Measurements from ENCODE around the gene PLCD3.
"Not testable (repeated sequence)": the region's sequence is repeated elsewhere in the genome, so short reads cannot be mapped to it uniquely, and the experiment has no call there.

PLCD3 gene

DNA sequence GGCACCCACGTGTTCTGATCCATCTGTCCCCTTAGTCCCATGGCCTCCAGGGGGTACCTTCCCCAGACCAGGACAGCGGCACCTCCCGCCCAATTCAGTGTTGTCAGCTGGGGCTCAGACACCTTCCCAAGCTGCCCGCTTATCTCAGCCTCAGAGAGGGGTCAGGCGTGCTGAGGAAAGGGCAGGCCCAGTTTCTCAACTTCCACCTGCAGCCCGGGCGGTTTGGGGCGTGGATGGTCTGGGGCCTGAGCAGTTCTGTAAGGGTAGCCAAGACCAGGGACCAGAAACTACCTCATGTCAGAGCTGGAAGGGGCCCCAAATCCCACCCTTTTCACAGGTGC, 5.1 kb downstream of the PLCD3 start:
- peaks cover 6% of the 10 kb centered on the region; the same call in 1 of the 2 replicates for H3K4me1 ChIP-seq (ENCODE audit: low read length)
- H3K9ac ChIP-seq (ENCODE audit: low read length) = no peak overlapping the region
- H3K27ac ChIP-seq (ENCODE audit: low read length) = no peak overlapping the region

DNA sequence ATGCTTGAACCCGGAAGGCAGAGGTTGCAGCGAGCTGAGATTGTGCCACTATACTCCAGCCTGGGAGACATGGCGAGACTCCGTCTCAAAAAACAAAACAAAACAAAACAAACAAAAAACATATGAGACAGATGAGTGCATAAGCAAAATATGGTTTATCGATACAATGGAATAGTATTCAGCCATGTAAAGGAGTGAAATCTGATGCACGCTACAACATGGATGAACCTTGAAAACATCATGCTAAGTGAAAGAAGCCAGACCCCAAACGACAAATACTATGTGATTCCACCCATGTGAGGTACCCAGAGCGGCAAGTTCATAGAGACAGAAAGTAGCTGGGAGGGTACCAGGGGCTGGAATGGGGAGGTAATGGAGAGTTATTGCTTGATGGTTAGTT, 6.8 kb downstream of the PLCD3 start:
- H2AFZ ChIP-seq (ENCODE audit: low read length) = no peak overlapping the region
- H3K27me3 ChIP-seq (replicated peaks; ENCODE audit: insufficient read depth, low read length) = 0 out of 2 replicates have a peak, but pooled peaks cover 6% of the 10 kb centered on the region
- H3K9me2 ChIP-seq (replicated peaks; ENCODE audit: insufficient read depth, low read length) = no peaks in the 10 kb centered on the region
- H4K20me1 ChIP-seq (ENCODE audit: insufficient read depth, low read length) = no peaks in the 10 kb centered on the region
- no peaks in the 10 kb centered on the region for H3F3A ChIP-seq (ENCODE audit: insufficient read depth, low read length)
- H3K9ac ChIP-seq (ENCODE audit: low read length) = no peak overlapping the region
- H3K79me2 ChIP-seq (ENCODE audit: low read length) = no peaks in the 10 kb centered on the region
- H3K27ac ChIP-seq (ENCODE audit: low read length) = no peak overlapping the region
- H3K9me3 ChIP-seq (replicated peaks; ENCODE audit: insufficient read depth, low read length) = no peaks in the 10 kb centered on the region
- no peaks in the 10 kb centered on the region for H3K4me1 ChIP-seq (ENCODE audit: low read length)
- TF ChIP-seq EZH2phosphoT487 (IDR thresholded peaks at IDR 0.05; ENCODE audit: low read length) = no peak
- TF ChIP-seq, protein P1, sequence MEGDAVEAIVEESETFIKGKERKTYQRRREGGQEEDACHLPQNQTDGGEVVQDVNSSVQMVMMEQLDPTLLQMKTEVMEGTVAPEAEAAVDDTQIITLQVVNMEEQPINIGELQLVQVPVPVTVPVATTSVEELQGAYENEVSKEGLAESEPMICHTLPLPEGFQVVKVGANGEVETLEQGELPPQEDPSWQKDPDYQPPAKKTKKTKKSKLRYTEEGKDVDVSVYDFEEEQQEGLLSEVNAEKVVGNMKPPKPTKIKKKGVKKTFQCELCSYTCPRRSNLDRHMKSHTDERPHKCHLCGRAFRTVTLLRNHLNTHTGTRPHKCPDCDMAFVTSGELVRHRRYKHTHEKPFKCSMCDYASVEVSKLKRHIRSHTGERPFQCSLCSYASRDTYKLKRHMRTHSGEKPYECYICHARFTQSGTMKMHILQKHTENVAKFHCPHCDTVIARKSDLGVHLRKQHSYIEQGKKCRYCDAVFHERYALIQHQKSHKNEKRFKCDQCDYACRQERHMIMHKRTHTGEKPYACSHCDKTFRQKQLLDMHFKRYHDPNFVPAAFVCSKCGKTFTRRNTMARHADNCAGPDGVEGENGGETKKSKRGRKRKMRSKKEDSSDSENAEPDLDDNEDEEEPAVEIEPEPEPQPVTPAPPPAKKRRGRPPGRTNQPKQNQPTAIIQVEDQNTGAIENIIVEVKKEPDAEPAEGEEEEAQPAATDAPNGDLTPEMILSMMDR (IDR thresholded peaks at IDR 0.05; ENCODE audit: low read length) = no peak
- TF ChIP-seq EZH2 (optimal IDR thresholded peaks at IDR 0.05; ENCODE audit: low read depth, low read length) = no peak
- no peaks in the 10 kb centered on the region for H3K36me3 ChIP-seq (replicated peaks; ENCODE audit: insufficient read depth, low read length)
- no peak overlapping the region for H3K4me2 ChIP-seq (ENCODE audit: low read depth, low read length)
- no peak for DNase-seq
- no peak overlapping the region for H3K4me3 ChIP-seq (ENCODE audit: low read length)

More for the DNA sequence above, 5.1 kb downstream of the PLCD3 start:
- Histone ChIP-seq H3K27me3 (replicated peaks; ENCODE audit: insufficient read depth, low read length) (0 out of 2 replicates have a peak, but pooled peaks cover 14% of the 10 kb centered on the region), H3K4me2 (ENCODE audit: low read depth, low read length) (no peak overlapping the region), H3K4me3 (ENCODE audit: low read length) (no peak overlapping the region), H3K9me2 (replicated peaks; ENCODE audit: insufficient read depth, low read length) (no peaks in the 10 kb centered on the region), H3K79me2 (ENCODE audit: low read length) (no peaks in the 10 kb centered on the region), H4K20me1 (ENCODE audit: insufficient read depth, low read length) (no peaks in the 10 kb centered on the region), H2AFZ (ENCODE audit: low read length) (no peak overlapping the region), H3K36me3 (replicated peaks; ENCODE audit: insufficient read depth, low read length) (no peaks in the 10 kb centered on the region), H3F3A (ENCODE audit: insufficient read depth, low read length) (no peaks in the 10 kb centered on the region), H3K9me3 (replicated peaks; ENCODE audit: insufficient read depth, low read length) (no peaks in the 10 kb centered on the region)
- DNase-seq = no peak
- TF ChIP-seq, protein P1 (IDR thresholded peaks at IDR 0.05; ENCODE audit: low read length) = no peak
- TF ChIP-seq EZH2phosphoT487 (IDR thresholded peaks at IDR 0.05; ENCODE audit: low read length) (no peak), EZH2 (optimal IDR thresholded peaks at IDR 0.05; ENCODE audit: low read depth, low read length) (no peak)

DNA sequence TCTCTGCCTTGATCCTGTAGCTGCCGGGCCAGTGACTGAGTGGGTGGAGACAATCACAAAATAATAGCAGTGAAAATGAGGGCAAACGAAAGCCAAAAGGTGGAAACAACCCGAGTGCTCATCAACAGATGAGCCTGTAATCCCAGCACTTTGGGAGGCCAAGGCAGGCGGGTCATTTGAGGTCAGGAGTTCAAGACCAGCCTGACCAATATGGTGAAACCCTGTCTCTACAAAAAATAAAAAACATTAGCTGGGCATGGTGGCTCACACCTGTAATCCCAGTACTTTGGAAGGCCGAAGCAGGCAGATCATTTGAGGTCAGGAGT, 7.6 kb downstream of the PLCD3 start:
- not testable (repeated sequence) for H3F3A ChIP-seq (ENCODE audit: insufficient read depth, low read length); H3K9ac ChIP-seq (ENCODE audit: low read length); H3K4me2 ChIP-seq (ENCODE audit: low read depth, low read length)

DNA sequence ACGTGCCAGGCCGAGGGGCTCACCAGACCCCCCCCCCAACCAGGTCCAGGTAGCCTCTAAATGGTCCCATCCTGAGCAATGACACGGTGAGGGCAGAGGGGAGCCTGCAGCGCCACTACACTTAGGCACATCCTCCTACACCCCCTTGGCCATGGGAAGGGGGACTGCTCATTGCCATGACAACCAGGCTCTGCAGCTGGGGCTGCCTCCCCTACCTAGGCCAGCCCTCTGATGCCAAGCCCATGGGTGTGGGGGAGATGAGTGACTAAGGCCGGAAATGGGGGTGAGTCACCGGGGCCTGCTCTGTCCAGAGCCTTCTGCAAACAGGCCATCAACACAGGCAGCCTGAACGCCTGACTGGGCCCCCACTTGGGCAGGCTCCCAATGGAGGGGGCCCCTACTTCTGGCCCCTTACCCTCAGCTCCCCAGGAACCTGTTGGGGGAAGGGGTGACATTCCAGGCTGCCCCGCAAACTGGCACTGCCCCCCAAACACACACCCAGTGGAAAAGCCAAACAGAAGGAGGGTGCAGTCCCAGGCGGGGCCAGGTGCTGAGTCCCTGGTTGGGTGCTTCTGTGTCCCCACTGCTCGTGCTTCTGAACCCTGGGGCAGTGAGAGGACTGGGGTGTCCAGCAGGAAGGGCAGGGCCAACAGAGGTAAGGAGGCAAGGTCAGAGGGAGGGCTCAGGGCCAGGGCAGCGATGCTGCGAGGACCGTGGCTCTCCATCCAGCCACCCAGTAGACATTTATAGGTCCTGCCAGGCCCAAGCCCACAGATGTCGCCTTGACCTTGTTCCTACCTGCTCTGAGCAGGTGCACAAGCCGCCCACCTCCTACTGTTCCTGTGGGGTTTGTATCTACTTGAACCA, 8.2 kb downstream of the PLCD3 start:
- Histone ChIP-seq H3K27ac (ENCODE audit: low read length) (no peak overlapping the region), H4K20me1 (ENCODE audit: insufficient read depth, low read length) (no peaks in the 10 kb centered on the region), H3K9ac (ENCODE audit: low read length) (no peak overlapping the region), H2AFZ (ENCODE audit: low read length) (no peak overlapping the region), H3K4me1 (ENCODE audit: low read length) (no peaks in the 10 kb centered on the region), H3K27me3 (replicated peaks; ENCODE audit: insufficient read depth, low read length) (0 out of 2 replicates have a peak, but pooled peaks cover 6% of the 10 kb centered on the region), H3K4me2 (ENCODE audit: low read depth, low read length) (no peak overlapping the region), H3K79me2 (ENCODE audit: low read length) (no peaks in the 10 kb centered on the region), H3K9me3 (replicated peaks; ENCODE audit: insufficient read depth, low read length) (no peaks in the 10 kb centered on the region), H3F3A (ENCODE audit: insufficient read depth, low read length) (no peaks in the 10 kb centered on the region), H3K36me3 (replicated peaks; ENCODE audit: insufficient read depth, low read length) (no peaks in the 10 kb centered on the region), H3K4me3 (ENCODE audit: low read length) (no peak overlapping the region), H3K9me2 (replicated peaks; ENCODE audit: insufficient read depth, low read length) (no peaks in the 10 kb centered on the region)
- TF ChIP-seq, protein P1 (IDR thresholded peaks at IDR 0.05; ENCODE audit: low read length) = no peak
- no peak for TF ChIP-seq EZH2phosphoT487 (IDR thresholded peaks at IDR 0.05; ENCODE audit: low read length)
- TF ChIP-seq EZH2 (optimal IDR thresholded peaks at IDR 0.05; ENCODE audit: low read depth, low read length) = no peak
- DNase-seq = no peak

More for the DNA sequence above, 7.6 kb downstream of the PLCD3 start:
- H3K79me2 ChIP-seq (ENCODE audit: low read length); DNase-seq; H3K9me3 ChIP-seq (replicated peaks; ENCODE audit: insufficient read depth, low read length); H3K4me3 ChIP-seq (ENCODE audit: low read length); H3K9me2 ChIP-seq (replicated peaks; ENCODE audit: insufficient read depth, low read length); H2AFZ ChIP-seq (ENCODE audit: low read length); H4K20me1 ChIP-seq (ENCODE audit: insufficient read depth, low read length); H3K27me3 ChIP-seq (replicated peaks; ENCODE audit: insufficient read depth, low read length); H3K4me1 ChIP-seq (ENCODE audit: low read length); H3K36me3 ChIP-seq (replicated peaks; ENCODE audit: insufficient read depth, low read length); H3K27ac ChIP-seq (ENCODE audit: low read length): not testable (repeated sequence)
